ENCODE results near the gene CDH20. TPM values are rescaled to one million over a fixed set of nuclear protein-coding genes. Genes with fewer than 3 reads are reported as not detected.

Gene CDH20
- polyA plus RNA-seq, 1 donor (not counting 4 experiments of a cell fraction or from before 2014, with no cell fraction given): not detected

DNA sequence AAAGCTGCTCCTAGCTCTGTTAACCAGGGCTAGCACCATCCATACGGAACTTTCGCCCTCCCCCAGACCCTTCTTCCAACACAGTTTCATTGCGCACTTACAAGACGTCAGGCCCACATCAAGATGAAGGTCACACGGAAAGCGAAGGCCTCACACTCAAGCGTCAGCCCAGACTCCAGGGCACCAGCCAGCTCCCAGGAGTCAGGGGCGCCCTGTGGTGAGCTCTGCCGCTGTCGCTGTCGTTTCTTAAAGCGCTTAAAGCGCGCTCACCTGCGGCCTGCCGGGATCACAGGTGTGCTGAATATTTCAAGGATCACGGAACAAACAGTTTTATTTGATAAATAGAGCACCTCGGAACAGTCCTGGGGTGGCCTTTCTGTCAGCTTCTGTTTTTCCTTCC, 163.1 kb downstream of the CDH20 start:
- no peak overlapping the region for H3K4me3 ChIP-seq (ENCODE audit: control insufficient read depth in 2 of 3, extremely low read depth in 1 of 3, insufficient read depth in 2 of 3, low read depth in 1 of 3, low read length in 3 of 3)
- no peak overlapping the region for H3K9ac ChIP-seq (ENCODE audit: control insufficient read depth, extremely low read depth, insufficient read depth, low read length)
- H3K27ac ChIP-seq (ENCODE audit: control insufficient read depth, insufficient read depth, low read length): no peak overlapping the region
- dilution Hi-C loops (cut with MboI; ENCODE audit: extremely low pct_ligation_motif_present, low sequenced_read_pairs): no loop called here
- FAIRE-seq (no peak), DNase-seq (ENCODE audit: low read depth, low spot score) (no peak)
- no peaks in the 10 kb centered on the region for H3K9me3 ChIP-seq (ENCODE audit: control insufficient read depth, low read depth, low read length)
- no peak overlapping the region for H3K4me2 ChIP-seq (ENCODE audit: control insufficient read depth, extremely low read depth, insufficient read depth, low read depth, low read length)
- H3K4me1 ChIP-seq (ENCODE audit: control insufficient read depth, extremely low read depth, insufficient read depth, low read length): no peaks in the 10 kb centered on the region
- H4K20me1 ChIP-seq (ENCODE audit: control insufficient read depth, extremely low read depth, insufficient read depth, low read length): no peaks in the 10 kb centered on the region
- H3K36me3 ChIP-seq (ENCODE audit: control insufficient read depth in 2 of 2, extremely low read depth in 1 of 2, insufficient read depth in 2 of 2, low read length in 2 of 2): no peaks in the 10 kb centered on the region
- no peak for TF ChIP-seq EZH2 (IDR thresholded peaks at IDR 0.05; ENCODE audit: low read length)
- TF ChIP-seq, protein P1, sequence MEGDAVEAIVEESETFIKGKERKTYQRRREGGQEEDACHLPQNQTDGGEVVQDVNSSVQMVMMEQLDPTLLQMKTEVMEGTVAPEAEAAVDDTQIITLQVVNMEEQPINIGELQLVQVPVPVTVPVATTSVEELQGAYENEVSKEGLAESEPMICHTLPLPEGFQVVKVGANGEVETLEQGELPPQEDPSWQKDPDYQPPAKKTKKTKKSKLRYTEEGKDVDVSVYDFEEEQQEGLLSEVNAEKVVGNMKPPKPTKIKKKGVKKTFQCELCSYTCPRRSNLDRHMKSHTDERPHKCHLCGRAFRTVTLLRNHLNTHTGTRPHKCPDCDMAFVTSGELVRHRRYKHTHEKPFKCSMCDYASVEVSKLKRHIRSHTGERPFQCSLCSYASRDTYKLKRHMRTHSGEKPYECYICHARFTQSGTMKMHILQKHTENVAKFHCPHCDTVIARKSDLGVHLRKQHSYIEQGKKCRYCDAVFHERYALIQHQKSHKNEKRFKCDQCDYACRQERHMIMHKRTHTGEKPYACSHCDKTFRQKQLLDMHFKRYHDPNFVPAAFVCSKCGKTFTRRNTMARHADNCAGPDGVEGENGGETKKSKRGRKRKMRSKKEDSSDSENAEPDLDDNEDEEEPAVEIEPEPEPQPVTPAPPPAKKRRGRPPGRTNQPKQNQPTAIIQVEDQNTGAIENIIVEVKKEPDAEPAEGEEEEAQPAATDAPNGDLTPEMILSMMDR (optimal IDR thresholded peaks at IDR 0.05 in 1 of 3, IDR thresholded peaks at IDR 0.05 in 1 of 3, conservative IDR thresholded peaks at IDR 0.05 in 1 of 3; ENCODE audit: extremely low read depth in 1 of 3, insufficient read depth in 2 of 3, low read length in 3 of 3): no peak
- H3K79me2 ChIP-seq (ENCODE audit: control insufficient read depth, insufficient read depth, low read length): no peaks in the 10 kb centered on the region
- H3K27me3 ChIP-seq (ENCODE audit: control insufficient read depth, extremely low read depth, insufficient read depth, low read length): no peaks in the 10 kb centered on the region
- no peak overlapping the region for H2AFZ ChIP-seq (ENCODE audit: control insufficient read depth, low read length)
- no peaks in the 10 kb centered on the region for H3K9me1 ChIP-seq (ENCODE audit: control insufficient read depth, extremely low read depth, insufficient read depth, low read length)

GRCh38 chr18:61497422-61497821, 164.2 kb downstream of the CDH20 start:
- Histone ChIP-seq H3K4me3 (ENCODE audit: control insufficient read depth in 2 of 3, extremely low read depth in 1 of 3, insufficient read depth in 2 of 3, low read depth in 1 of 3, low read length in 3 of 3) (no peak overlapping the region), H3K27me3 (ENCODE audit: control insufficient read depth, extremely low read depth, insufficient read depth, low read length) (no peaks in the 10 kb centered on the region), H3K79me2 (ENCODE audit: control insufficient read depth, insufficient read depth, low read length) (no peaks in the 10 kb centered on the region), H3K36me3 (ENCODE audit: control insufficient read depth in 2 of 2, extremely low read depth in 1 of 2, insufficient read depth in 2 of 2, low read length in 2 of 2) (no peaks in the 10 kb centered on the region), H3K27ac (ENCODE audit: control insufficient read depth, insufficient read depth, low read length) (no peak overlapping the region), H4K20me1 (ENCODE audit: control insufficient read depth, extremely low read depth, insufficient read depth, low read length) (no peaks in the 10 kb centered on the region), H3K9ac (ENCODE audit: control insufficient read depth, extremely low read depth, insufficient read depth, low read length) (no peak overlapping the region), H2AFZ (ENCODE audit: control insufficient read depth, low read length) (no peak overlapping the region), H3K9me1 (ENCODE audit: control insufficient read depth, extremely low read depth, insufficient read depth, low read length) (no peaks in the 10 kb centered on the region), H3K9me3 (ENCODE audit: control insufficient read depth, low read depth, low read length) (no peaks in the 10 kb centered on the region), H3K4me2 (ENCODE audit: control insufficient read depth, extremely low read depth, insufficient read depth, low read depth, low read length) (no peak overlapping the region), H3K4me1 (ENCODE audit: control insufficient read depth, extremely low read depth, insufficient read depth, low read length) (no peaks in the 10 kb centered on the region)
- no peak for FAIRE-seq
- DNase-seq (ENCODE audit: low read depth, low spot score): no peak
- no peak for TF ChIP-seq EZH2 (IDR thresholded peaks at IDR 0.05; ENCODE audit: low read length)
- TF ChIP-seq, protein P1 (optimal IDR thresholded peaks at IDR 0.05 in 1 of 3, IDR thresholded peaks at IDR 0.05 in 1 of 3, conservative IDR thresholded peaks at IDR 0.05 in 1 of 3; ENCODE audit: extremely low read depth in 1 of 3, insufficient read depth in 2 of 3, low read length in 3 of 3): no peak
- dilution Hi-C loops (cut with MboI; ENCODE audit: extremely low pct_ligation_motif_present, low sequenced_read_pairs): no loop called here
